Smooth muscle cell (in vitro differentiated cells): ENCODE results near the gene GMDS. TPM values are rescaled to one million over a fixed set of nuclear protein-coding genes. Genes with fewer than 3 reads are reported as not detected.

ENCODE experiments used
- DNase-seq: peaks from one replicate; lab custom pipeline; 2025; ENCODE audit not compliant: unreplicated experiment; lab: John Stamatoyannopoulos, UW
- H2AFZ ChIP-seq: fragments of 200-600 bp; sonication (generic); 2 replicates; pipeline ENCODE4 v1.6.0; 2016; ENCODE audit warnings: antibody characterized with exemption, low read depth, mild to moderate bottlenecking
- H3F3A ChIP-seq: fragments of 200-600 bp; sonication (generic); 2 replicates; pipeline ENCODE4 v1.6.0; 2017; ENCODE audit warnings: antibody characterized with exemption, low read depth
- H3K27ac ChIP-seq: fragments of 200-600 bp; sonication (generic); 2 replicates; pipeline ENCODE4 v1.5.1; 2016; ENCODE audit warnings: low read depth, mild to moderate bottlenecking
- H3K27me3 ChIP-seq: fragments of 200-600 bp; sonication (generic); 2 replicates; pipeline ENCODE4 v1.6.1; 2016; ENCODE audit warnings: low read depth, mild to moderate bottlenecking
- H3K36me3 ChIP-seq: fragments of 200-600 bp; sonication (generic); 2 replicates; pipeline ENCODE4 v1.5.1; 2016; ENCODE audit warnings: low read depth
- H3K4me1 ChIP-seq: fragments of 200-600 bp; sonication (generic); 2 replicates; pipeline ENCODE4 v1.5.1; 2016; ENCODE audit warnings: low read depth
- H3K4me2 ChIP-seq: fragments of 200-600 bp; sonication (generic); 2 replicates; pipeline ENCODE4 v1.6.0; 2016; ENCODE audit warnings: mild to moderate bottlenecking
- H3K4me3 ChIP-seq: fragments of 200-600 bp; sonication (generic); 2 replicates; pipeline ENCODE4 v1.5.1; 2016; ENCODE audit warnings: mild to moderate bottlenecking
- H3K79me2 ChIP-seq: fragments of 200-600 bp; sonication (generic); 2 replicates; pipeline ENCODE4 v1.6.0; 2016; ENCODE audit warnings: low read depth, mild to moderate bottlenecking
- H3K9ac ChIP-seq: fragments of 200-600 bp; sonication (generic); 2 replicates; pipeline ENCODE4 v1.6.0; 2016; ENCODE audit warnings: low read depth
- H3K9me3 ChIP-seq: fragments of 200-600 bp; sonication (generic); replicated peaks from 2 replicates; pipeline ENCODE4 v1.5.1; 2016; ENCODE audit warnings: low read depth
- H4K20me1 ChIP-seq: fragments of 200-600 bp; sonication (generic); 2 replicates; pipeline ENCODE4 v1.6.0; 2016; ENCODE audit warnings: low read depth
- WGBS: methylation state at CpG from one replicate; pipeline ENCODE4 v1.1.7; 2016; ENCODE audit warnings: low lambda C conversion rate; 5-methylcytosine and 5-hydroxymethylcytosine counted together
- polyA plus RNA-seq: library from polyadenylated mRNA; unstranded; fragments of >200 nt; fragmentation: Nextera tagmentation; extraction: Ambion mirVana; gene quantifications from 2 replicates; pipeline ENCODE4 v1.2.1, GENCODE V29; 2016
- total RNA-seq: library from RNA; depleted of rRNA; stranded (reverse); fragments of >200 nt; gene quantifications from 2 replicates; pipeline ENCODE4 v1.2.3, GENCODE V29; 2014
- TF ChIP-seq, protein P1 (sequence below): fragments of 200-600 bp; sonication (generic); IDR thresholded peaks from 2 replicates; pipeline ENCODE4 v1.5.1; 2017; ENCODE audit warnings: borderline replicate concordance, mild to moderate bottlenecking, antibody characterized with exemption; ENCODE audit not compliant: insufficient read depth, poor library complexity, severe bottlenecking

Gene GMDS
- total and polyA plus RNA-seq, 2 experiments from 2014 or later = 3.7 to 8.5 TPM

DNA sequence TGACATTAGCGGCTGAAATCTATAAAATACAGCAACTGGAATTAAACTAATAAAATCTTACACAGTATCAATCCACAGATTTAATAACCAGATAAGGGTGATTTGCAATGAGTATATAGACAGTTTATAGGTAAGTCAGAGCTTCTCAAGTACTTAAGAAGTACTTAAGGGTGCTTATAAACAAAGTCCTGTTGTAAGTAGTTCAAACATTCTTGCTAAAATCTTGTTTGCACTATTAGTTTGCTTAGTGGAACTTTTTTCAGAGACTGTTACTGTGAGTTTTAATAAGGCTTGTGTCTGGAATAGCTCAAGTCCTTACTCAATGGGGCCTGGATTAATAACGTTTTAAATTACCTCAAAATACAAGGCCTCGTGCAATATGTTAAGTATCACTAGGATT lies 240.5 kb downstream of the GMDS start:
- Histone ChIP-seq H3K27ac (no peak overlapping the region), H4K20me1 (no peaks in the 10 kb centered on the region), H3K79me2 (no peaks in the 10 kb centered on the region), H3K36me3 (no peaks in the 10 kb centered on the region), H3F3A (no peaks in the 10 kb centered on the region), H3K4me3 (no peak overlapping the region), H3K4me2 (no peak overlapping the region), H3K27me3 (no peaks in the 10 kb centered on the region), H3K9ac (no peak overlapping the region), H2AFZ (no peak overlapping the region), H3K4me1 (no peaks in the 10 kb centered on the region), H3K9me3 (no peaks in the 10 kb centered on the region)
- no peak for DNase-seq
- 71% methylated on average over 3 of the region's 3 CpGs for WGBS
- TF ChIP-seq, protein P1, sequence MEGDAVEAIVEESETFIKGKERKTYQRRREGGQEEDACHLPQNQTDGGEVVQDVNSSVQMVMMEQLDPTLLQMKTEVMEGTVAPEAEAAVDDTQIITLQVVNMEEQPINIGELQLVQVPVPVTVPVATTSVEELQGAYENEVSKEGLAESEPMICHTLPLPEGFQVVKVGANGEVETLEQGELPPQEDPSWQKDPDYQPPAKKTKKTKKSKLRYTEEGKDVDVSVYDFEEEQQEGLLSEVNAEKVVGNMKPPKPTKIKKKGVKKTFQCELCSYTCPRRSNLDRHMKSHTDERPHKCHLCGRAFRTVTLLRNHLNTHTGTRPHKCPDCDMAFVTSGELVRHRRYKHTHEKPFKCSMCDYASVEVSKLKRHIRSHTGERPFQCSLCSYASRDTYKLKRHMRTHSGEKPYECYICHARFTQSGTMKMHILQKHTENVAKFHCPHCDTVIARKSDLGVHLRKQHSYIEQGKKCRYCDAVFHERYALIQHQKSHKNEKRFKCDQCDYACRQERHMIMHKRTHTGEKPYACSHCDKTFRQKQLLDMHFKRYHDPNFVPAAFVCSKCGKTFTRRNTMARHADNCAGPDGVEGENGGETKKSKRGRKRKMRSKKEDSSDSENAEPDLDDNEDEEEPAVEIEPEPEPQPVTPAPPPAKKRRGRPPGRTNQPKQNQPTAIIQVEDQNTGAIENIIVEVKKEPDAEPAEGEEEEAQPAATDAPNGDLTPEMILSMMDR = no peak

GRCh38 chr6:2000962-2001361 lies 244.4 kb downstream of the GMDS start:
- H3K36me3 ChIP-seq = no peaks in the 10 kb centered on the region
- no peaks in the 10 kb centered on the region for H3K27me3 ChIP-seq
- H3F3A ChIP-seq = no peaks in the 10 kb centered on the region
- no peak for DNase-seq
- no peak overlapping the region for H3K27ac ChIP-seq
- H3K9me3 ChIP-seq = no peaks in the 10 kb centered on the region
- no peaks in the 10 kb centered on the region for H3K4me1 ChIP-seq
- H3K4me2 ChIP-seq = no peak overlapping the region
- H3K9ac ChIP-seq = no peak overlapping the region
- WGBS = 93% methylated on average over 2 of the region's 2 CpGs
- TF ChIP-seq, protein P1 = no peak
- H4K20me1 ChIP-seq = no peaks in the 10 kb centered on the region
- H3K4me3 ChIP-seq = no peak overlapping the region
- no peaks in the 10 kb centered on the region for H3K79me2 ChIP-seq
- H2AFZ ChIP-seq = no peak overlapping the region

GRCh38 chr6:1997702-1998101 lies 247.7 kb downstream of the GMDS start:
- no peak for DNase-seq
- H3K79me2 ChIP-seq = no peaks in the 10 kb centered on the region
- H4K20me1 ChIP-seq = no peaks in the 10 kb centered on the region
- WGBS = 88% methylated on average over 3 of the region's 3 CpGs
- H3K4me1 ChIP-seq = no peaks in the 10 kb centered on the region
- H2AFZ ChIP-seq = no peak overlapping the region
- no peaks in the 10 kb centered on the region for H3K27me3 ChIP-seq
- no peak overlapping the region for H3K4me3 ChIP-seq
- no peaks in the 10 kb centered on the region for H3K36me3 ChIP-seq
- H3K4me2 ChIP-seq = no peak overlapping the region
- H3K27ac ChIP-seq = no peak overlapping the region
- no peaks in the 10 kb centered on the region for H3F3A ChIP-seq
- no peaks in the 10 kb centered on the region for H3K9me3 ChIP-seq
- no peak overlapping the region for H3K9ac ChIP-seq
- TF ChIP-seq, protein P1 = no peak

DNA sequence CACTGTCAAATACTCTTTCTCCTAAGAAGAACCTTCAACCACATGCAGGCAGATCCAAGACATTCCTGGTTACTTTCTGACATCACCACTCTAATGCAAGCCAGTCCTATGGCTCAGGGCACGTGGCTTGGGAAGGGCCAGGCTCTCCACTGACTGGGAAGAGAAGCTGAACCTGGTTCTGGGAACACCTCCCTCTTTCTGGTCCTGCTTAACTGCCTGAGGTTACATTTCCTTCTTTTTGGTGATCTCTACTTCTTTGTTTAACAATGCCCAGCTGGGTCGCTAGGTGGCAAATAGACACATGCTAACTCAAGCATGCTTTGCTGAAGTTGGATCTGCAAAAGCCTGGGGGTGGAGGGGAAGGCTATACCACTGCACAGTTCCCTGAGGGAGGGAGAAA lies 249.8 kb downstream of the GMDS start:
- no peak overlapping the region for H3K27ac ChIP-seq
- no peaks in the 10 kb centered on the region for H4K20me1 ChIP-seq
- H3K4me3 ChIP-seq = no peak overlapping the region
- WGBS = 79% methylated on average over 2 of the region's 2 CpGs
- H3K9ac ChIP-seq = no peak overlapping the region
- H3K9me3 ChIP-seq = no peaks in the 10 kb centered on the region
- H3F3A ChIP-seq = no peaks in the 10 kb centered on the region
- H3K4me2 ChIP-seq = no peak overlapping the region
- H3K79me2 ChIP-seq = no peaks in the 10 kb centered on the region
- TF ChIP-seq, protein P1 = no peak
- no peaks in the 10 kb centered on the region for H3K36me3 ChIP-seq
- H2AFZ ChIP-seq = no peak overlapping the region
- H3K4me1 ChIP-seq = no peaks in the 10 kb centered on the region
- no peaks in the 10 kb centered on the region for H3K27me3 ChIP-seq
- no peak for DNase-seq
